Measurements from ENCODE around the gene P4HB.
A peak's percentile ranks its signal among the peaks of the same experiment; 100 is the strongest.

P4HB gene

DNA sequence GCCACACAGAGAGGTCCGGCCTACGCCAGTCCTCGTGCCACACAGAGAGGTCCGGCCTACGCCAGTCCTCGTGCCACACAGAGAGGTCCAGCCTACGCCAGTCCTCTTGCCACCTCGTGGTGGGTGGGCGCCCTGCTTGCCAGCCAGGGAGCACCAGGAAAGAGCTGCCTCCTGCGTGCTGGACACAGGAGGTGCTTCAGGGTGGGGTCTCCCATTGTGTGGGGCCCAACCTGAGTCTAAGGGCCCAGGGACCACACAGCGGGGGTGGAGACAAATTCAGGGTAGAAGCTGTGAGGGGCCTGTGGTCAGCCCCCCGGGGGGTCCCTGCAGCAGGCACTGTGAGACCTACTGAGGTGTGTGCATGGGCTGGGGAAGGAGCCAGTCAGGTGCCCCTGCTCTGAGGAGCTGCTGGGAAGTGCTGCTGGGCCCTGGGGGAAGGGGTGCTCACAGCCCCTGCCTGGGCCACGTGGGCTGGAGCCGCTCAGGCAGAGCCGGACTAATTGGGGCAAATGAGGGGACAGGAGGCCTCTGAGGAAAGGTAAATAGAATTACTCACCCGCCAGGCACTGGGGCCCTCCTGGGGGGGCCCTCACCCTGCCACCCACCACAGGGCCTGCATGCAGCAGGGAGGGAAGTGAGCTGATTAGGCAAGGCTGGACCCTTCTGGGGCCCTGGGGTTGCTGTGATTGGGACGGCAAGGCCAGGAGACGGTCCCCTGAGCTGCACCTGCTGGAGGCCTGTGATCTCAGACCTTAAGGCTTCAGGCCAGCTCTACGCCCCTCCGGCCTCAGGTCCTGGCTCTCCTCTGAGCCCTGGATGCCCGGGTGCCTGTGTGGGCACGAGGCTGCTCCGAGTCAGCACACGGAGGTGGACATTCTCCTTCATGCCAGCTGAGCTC is 45.3 kb downstream of the P4HB start (continued):
- TF ChIP-seq, protein P1, sequence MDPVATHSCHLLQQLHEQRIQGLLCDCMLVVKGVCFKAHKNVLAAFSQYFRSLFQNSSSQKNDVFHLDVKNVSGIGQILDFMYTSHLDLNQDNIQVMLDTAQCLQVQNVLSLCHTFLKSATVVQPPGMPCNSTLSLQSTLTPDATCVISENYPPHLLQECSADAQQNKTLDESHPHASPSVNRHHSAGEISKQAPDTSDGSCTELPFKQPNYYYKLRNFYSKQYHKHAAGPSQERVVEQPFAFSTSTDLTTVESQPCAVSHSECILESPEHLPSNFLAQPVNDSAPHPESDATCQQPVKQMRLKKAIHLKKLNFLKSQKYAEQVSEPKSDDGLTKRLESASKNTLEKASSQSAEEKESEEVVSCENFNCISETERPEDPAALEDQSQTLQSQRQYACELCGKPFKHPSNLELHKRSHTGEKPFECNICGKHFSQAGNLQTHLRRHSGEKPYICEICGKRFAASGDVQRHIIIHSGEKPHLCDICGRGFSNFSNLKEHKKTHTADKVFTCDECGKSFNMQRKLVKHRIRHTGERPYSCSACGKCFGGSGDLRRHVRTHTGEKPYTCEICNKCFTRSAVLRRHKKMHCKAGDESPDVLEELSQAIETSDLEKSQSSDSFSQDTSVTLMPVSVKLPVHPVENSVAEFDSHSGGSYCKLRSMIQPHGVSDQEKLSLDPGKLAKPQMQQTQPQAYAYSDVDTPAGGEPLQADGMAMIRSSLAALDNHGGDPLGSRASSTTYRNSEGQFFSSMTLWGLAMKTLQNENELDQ (tag by site-specific recombination; IDR thresholded peaks at IDR 0.05; ENCODE audit: low read depth): no peak
- TF ChIP-seq ZNF169 (tag by site-specific recombination; IDR thresholded peaks at IDR 0.05) (no peak), ZBTB21 (tag by site-specific recombination; IDR thresholded peaks at IDR 0.05) (no peak), KLF10 (tag by site-specific recombination; IDR thresholded peaks at IDR 0.05) (no peak), ZNF837 (tag by site-specific recombination; IDR thresholded peaks at IDR 0.05) (no peak), KLF16 (tag by site-specific recombination; IDR thresholded peaks at IDR 0.05) (0 out of 2 replicates have a peak, but pooled peaks have one; percentile 23), ZNF394 (tag by site-specific recombination; IDR thresholded peaks at IDR 0.05; ENCODE audit: borderline replicate concordance) (peak; percentile 24; the same call in 1 of the 2 replicates), ZNF157 (tag by site-specific recombination; IDR thresholded peaks at IDR 0.05) (no peak), PRDM10 (tag by site-specific recombination; IDR thresholded peaks at IDR 0.05) (peak; percentile 43), PRDM1 (tag by site-specific recombination; IDR thresholded peaks at IDR 0.05) (no peak), ZNF600 (tag by site-specific recombination; IDR thresholded peaks at IDR 0.05) (peak; percentile 69; the same call in 1 of the 2 replicates), ZSCAN5A (tag by site-specific recombination; IDR thresholded peaks at IDR 0.05) (no peak), ZSCAN4 (tag by site-specific recombination; IDR thresholded peaks at IDR 0.05) (no peak), ZNF23 (tag by site-specific recombination; IDR thresholded peaks at IDR 0.05; ENCODE audit: borderline replicate concordance) (no peak), GLIS2 (tag by site-specific recombination; IDR thresholded peaks at IDR 0.05) (peak; percentile 84), YY1 (tag by site-specific recombination; IDR thresholded peaks at IDR 0.05) (no peak), ZSCAN23 (tag by site-specific recombination; IDR thresholded peaks at IDR 0.05) (no peak), GLI2 (tag by site-specific recombination; IDR thresholded peaks at IDR 0.05; ENCODE audit: borderline replicate concordance, low read depth) (no peak), ZNF311 (tag by site-specific recombination; IDR thresholded peaks at IDR 0.05; ENCODE audit: borderline replicate concordance) (no peak), ZNF341 (tag by site-specific recombination; IDR thresholded peaks at IDR 0.05; ENCODE audit: low read depth) (no peak), ZFP69B (tag by site-specific recombination; IDR thresholded peaks at IDR 0.05) (peak; percentile 80), ELK4 (IDR thresholded peaks at IDR 0.05; ENCODE audit: borderline replicate concordance, low read depth, low read length) (no peak), ZNF266 (tag by site-specific recombination; IDR thresholded peaks at IDR 0.05; ENCODE audit: low read depth) (0 out of 2 replicates have a peak, but pooled peaks have one; percentile 41), ZNF544 (tag by site-specific recombination; IDR thresholded peaks at IDR 0.05) (no peak)
- TF ChIP-seq, protein P2, sequence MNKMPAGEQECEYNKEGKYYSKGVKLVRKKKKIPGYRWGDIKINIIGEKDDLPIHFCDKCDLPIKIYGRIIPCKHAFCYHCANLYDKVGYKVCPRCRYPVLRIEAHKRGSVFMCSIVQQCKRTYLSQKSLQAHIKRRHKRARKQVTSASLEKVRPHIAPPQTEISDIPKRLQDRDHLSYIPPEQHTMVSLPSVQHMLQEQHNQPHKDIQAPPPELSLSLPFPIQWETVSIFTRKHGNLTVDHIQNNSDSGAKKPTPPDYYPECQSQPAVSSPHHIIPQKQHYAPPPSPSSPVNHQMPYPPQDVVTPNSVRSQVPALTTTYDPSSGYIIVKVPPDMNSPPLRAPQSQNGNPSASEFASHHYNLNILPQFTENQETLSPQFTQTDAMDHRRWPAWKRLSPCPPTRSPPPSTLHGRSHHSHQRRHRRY (tag by site-specific recombination; IDR thresholded peaks at IDR 0.05): no peak
- TF ChIP-seq, protein P3, sequence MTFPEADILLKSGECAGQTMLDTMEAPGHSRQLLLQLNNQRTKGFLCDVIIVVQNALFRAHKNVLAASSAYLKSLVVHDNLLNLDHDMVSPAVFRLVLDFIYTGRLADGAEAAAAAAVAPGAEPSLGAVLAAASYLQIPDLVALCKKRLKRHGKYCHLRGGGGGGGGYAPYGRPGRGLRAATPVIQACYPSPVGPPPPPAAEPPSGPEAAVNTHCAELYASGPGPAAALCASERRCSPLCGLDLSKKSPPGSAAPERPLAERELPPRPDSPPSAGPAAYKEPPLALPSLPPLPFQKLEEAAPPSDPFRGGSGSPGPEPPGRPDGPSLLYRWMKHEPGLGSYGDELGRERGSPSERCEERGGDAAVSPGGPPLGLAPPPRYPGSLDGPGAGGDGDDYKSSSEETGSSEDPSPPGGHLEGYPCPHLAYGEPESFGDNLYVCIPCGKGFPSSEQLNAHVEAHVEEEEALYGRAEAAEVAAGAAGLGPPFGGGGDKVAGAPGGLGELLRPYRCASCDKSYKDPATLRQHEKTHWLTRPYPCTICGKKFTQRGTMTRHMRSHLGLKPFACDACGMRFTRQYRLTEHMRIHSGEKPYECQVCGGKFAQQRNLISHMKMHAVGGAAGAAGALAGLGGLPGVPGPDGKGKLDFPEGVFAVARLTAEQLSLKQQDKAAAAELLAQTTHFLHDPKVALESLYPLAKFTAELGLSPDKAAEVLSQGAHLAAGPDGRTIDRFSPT (tag by site-specific recombination; IDR thresholded peaks at IDR 0.05): no peak

Measured in HEK293 (cell line).